OCI-LY1 (cell line): ENCODE measurements around the gene DACT2.

Experiments used
- H2AFZ ChIP-seq: fragments of 200-600 bp; sonication (generic), shearing (Covaris generic); 2 replicates; pipeline ENCODE4 v1.6.0; 2014; ENCODE audit warnings: antibody characterized with exemption, mild to moderate bottlenecking, low read length
- H3F3A ChIP-seq: fragments of 200-600 bp; sonication (generic), shearing (Covaris generic); 2 replicates; pipeline ENCODE4 v1.6.0; 2014; ENCODE audit warnings: mild to moderate bottlenecking, antibody characterized with exemption, low read length, moderate library complexity; ENCODE audit not compliant: insufficient read depth
- H3K27ac ChIP-seq: fragments of 200-600 bp; sonication (generic); 2 replicates; pipeline ENCODE4 v1.5.1; 2014; ENCODE audit warnings: low read length, mixed run types, mild to moderate bottlenecking, low read depth; ENCODE audit not compliant: poor library complexity, severe bottlenecking
- H3K27me3 ChIP-seq: fragments of 200-600 bp; sonication (generic); 2 replicates; pipeline ENCODE4 v1.6.0; 2014; ENCODE audit warnings: antibody characterized with exemption, mild to moderate bottlenecking, low read length, moderate library complexity; ENCODE audit not compliant: insufficient read depth
- H3K36me3 ChIP-seq: fragments of 200-600 bp; sonication (generic); 2 replicates; pipeline ENCODE4 v1.6.1; 2014; ENCODE audit warnings: mild to moderate bottlenecking, antibody characterized with exemption, low read length, moderate library complexity, mixed read lengths; ENCODE audit not compliant: insufficient read depth
- H3K4me1 ChIP-seq: fragments of 200-600 bp; sonication (generic); 2 replicates; pipeline ENCODE4 v1.5.1; 2014; ENCODE audit warnings: mild to moderate bottlenecking, low read length, moderate library complexity; ENCODE audit not compliant: insufficient read depth, severe bottlenecking
- H3K4me2 ChIP-seq: fragments of 200-600 bp; sonication (generic), shearing (Covaris generic); 2 replicates; pipeline ENCODE4 v1.6.1; 2014; ENCODE audit warnings: low read length
- H3K4me3 ChIP-seq: fragments of 200-600 bp; sonication (generic); 2 replicates; pipeline ENCODE4 v1.5.1; 2014; ENCODE audit warnings: low read length, low read depth, mild to moderate bottlenecking, mixed read lengths; ENCODE audit not compliant: poor library complexity, severe bottlenecking
- H3K79me2 ChIP-seq: fragments of 200-600 bp; shearing (Covaris generic); 2 replicates; pipeline ENCODE4 v1.6.1; 2016; ENCODE audit warnings: mixed run types, low read length, mixed read lengths; ENCODE audit not compliant: insufficient read depth
- H3K9ac ChIP-seq: fragments of 200-600 bp; sonication (generic), shearing (Covaris generic); 2 replicates; pipeline ENCODE4 v1.6.1; 2014; ENCODE audit warnings: mild to moderate bottlenecking, low read length, mixed read lengths
- H3K9me2 ChIP-seq: fragments of 200-600 bp; sonication (generic), shearing (Covaris generic); 2 replicates; pipeline ENCODE4 v1.6.1; 2014; ENCODE audit warnings: low read depth, mild to moderate bottlenecking, low read length, mixed read lengths
- H3K9me3 ChIP-seq: fragments of 200-600 bp; shearing (Covaris generic); 2 replicates; pipeline ENCODE4 v1.6.1; 2014; ENCODE audit warnings: low read length, mixed read lengths
- H4K20me1 ChIP-seq: fragments of 200-600 bp; sonication (generic), shearing (Covaris generic); 2 replicates; pipeline ENCODE4 v1.6.0; 2016; ENCODE audit warnings: mild to moderate bottlenecking, low read length; ENCODE audit not compliant: insufficient read depth
- EZH2 ChIP-seq: fragments of 200-600 bp; sonication (generic), shearing (Covaris generic); IDR thresholded peaks from 2 replicates; pipeline ENCODE4 v1.8.0; 2017; ENCODE audit warnings: borderline replicate concordance, mixed run types, mild to moderate bottlenecking, antibody characterized with exemption, low read length, moderate library complexity, mixed read lengths
- TF ChIP-seq, protein P1 (sequence below): fragments of 200-600 bp; sonication (generic), shearing (Covaris generic); IDR thresholded peaks from 2 replicates; pipeline ENCODE4 v1.5.1; 2017; ENCODE audit warnings: mild to moderate bottlenecking, antibody characterized with exemption, low read length, moderate library complexity, mixed read lengths

The DACT2 gene

GRCh38 chr6:168310403-168310802, 9.2 kb downstream of the DACT2 start:
- Histone ChIP-seq H3K36me3 (no peaks in the 10 kb centered on the region), H3K79me2 (no peaks in the 10 kb centered on the region), H4K20me1 (no peaks in the 10 kb centered on the region), H3F3A (no peaks in the 10 kb centered on the region), H3K4me1 (no peaks in the 10 kb centered on the region), H3K27ac (no peak overlapping the region), H3K9me2 (no peaks in the 10 kb centered on the region), H2AFZ (no peak overlapping the region), H3K9ac (no peak overlapping the region), H3K27me3 (no peaks in the 10 kb centered on the region), H3K4me2 (no peak overlapping the region), H3K4me3 (no peak overlapping the region), H3K9me3 (no peaks in the 10 kb centered on the region)
- no peak for TF ChIP-seq EZH2
- TF ChIP-seq, protein P1, sequence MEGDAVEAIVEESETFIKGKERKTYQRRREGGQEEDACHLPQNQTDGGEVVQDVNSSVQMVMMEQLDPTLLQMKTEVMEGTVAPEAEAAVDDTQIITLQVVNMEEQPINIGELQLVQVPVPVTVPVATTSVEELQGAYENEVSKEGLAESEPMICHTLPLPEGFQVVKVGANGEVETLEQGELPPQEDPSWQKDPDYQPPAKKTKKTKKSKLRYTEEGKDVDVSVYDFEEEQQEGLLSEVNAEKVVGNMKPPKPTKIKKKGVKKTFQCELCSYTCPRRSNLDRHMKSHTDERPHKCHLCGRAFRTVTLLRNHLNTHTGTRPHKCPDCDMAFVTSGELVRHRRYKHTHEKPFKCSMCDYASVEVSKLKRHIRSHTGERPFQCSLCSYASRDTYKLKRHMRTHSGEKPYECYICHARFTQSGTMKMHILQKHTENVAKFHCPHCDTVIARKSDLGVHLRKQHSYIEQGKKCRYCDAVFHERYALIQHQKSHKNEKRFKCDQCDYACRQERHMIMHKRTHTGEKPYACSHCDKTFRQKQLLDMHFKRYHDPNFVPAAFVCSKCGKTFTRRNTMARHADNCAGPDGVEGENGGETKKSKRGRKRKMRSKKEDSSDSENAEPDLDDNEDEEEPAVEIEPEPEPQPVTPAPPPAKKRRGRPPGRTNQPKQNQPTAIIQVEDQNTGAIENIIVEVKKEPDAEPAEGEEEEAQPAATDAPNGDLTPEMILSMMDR = no peak

- no peaks in the 10 kb centered on the region for H3K27me3 ChIP-seq
- no peaks in the 10 kb centered on the region for H3K4me1 ChIP-seq
- H3K9me2 ChIP-seq = no peaks in the 10 kb centered on the region
- H3K4me3 ChIP-seq = no peak overlapping the region
- TF ChIP-seq EZH2 = no peak
- TF ChIP-seq, protein P1 = no peak
- H2AFZ ChIP-seq = no peak overlapping the region
- no peaks in the 10 kb centered on the region for H3K79me2 ChIP-seq
- no peak overlapping the region for H3K9ac ChIP-seq
- no peak overlapping the region for H3K4me2 ChIP-seq
- no peaks in the 10 kb centered on the region for H3F3A ChIP-seq
- H4K20me1 ChIP-seq = no peaks in the 10 kb centered on the region
- H3K36me3 ChIP-seq = no peaks in the 10 kb centered on the region
- no peaks in the 10 kb centered on the region for H3K9me3 ChIP-seq
- no peak overlapping the region for H3K27ac ChIP-seq
Observed at GRCh38 chr6:168309997-168310396, 9.6 kb downstream of the DACT2 start.

- no peaks in the 10 kb centered on the region for H3K9me2 ChIP-seq
- no peak overlapping the region for H3K4me2 ChIP-seq
- no peaks in the 10 kb centered on the region for H3F3A ChIP-seq
- H3K9me3 ChIP-seq = no peaks in the 10 kb centered on the region
- H4K20me1 ChIP-seq = no peaks in the 10 kb centered on the region
- TF ChIP-seq, protein P1 = no peak
- no peak for TF ChIP-seq EZH2
- H3K27me3 ChIP-seq = no peaks in the 10 kb centered on the region
- H3K4me1 ChIP-seq = no peaks in the 10 kb centered on the region
- no peak overlapping the region for H2AFZ ChIP-seq
- H3K36me3 ChIP-seq = no peaks in the 10 kb centered on the region
- no peak overlapping the region for H3K27ac ChIP-seq
- H3K79me2 ChIP-seq = no peaks in the 10 kb centered on the region
- no peak overlapping the region for H3K4me3 ChIP-seq
- no peak overlapping the region for H3K9ac ChIP-seq
Observed at GRCh38 chr6:168309183-168309582, 10.4 kb downstream of the DACT2 start.
